HAP-1 (cell line): Measurements from ENCODE around the gene FAM151B.
"Not testable (repeated sequence)": the region's sequence is repeated elsewhere in the genome, so short reads cannot be mapped to it uniquely, and the experiment has no call there.

Experiments used
- DNase-seq, 2 experiments: peaks; one replicate each; pipeline ENCODE4 v3.0.0-alpha.2; 2016 to 2020; ENCODE audit warnings: low spot score in 2 of 2
- H3K27me3 ChIP-seq: fragments of 250-450 bp; sonication (Bioruptor Pico); 2 replicates; pipeline ENCODE4 v1.5.1; 2020; ENCODE audit warnings: low read depth, mild to moderate bottlenecking, moderate library complexity
- H3K36me3 ChIP-seq: fragments of 250-450 bp; sonication (Bioruptor Pico); replicated peaks from 2 replicates; pipeline ENCODE4 v1.5.1; 2020; ENCODE audit warnings: mild to moderate bottlenecking
- H3K4me1 ChIP-seq: fragments of 250-450 bp; sonication (Bioruptor Pico); 2 replicates; pipeline ENCODE4 v1.5.1; 2020; ENCODE audit warnings: mild to moderate bottlenecking
- H3K4me3 ChIP-seq: fragments of 250-450 bp; sonication (Bioruptor Pico); 2 replicates; pipeline ENCODE4 v1.5.1; 2020; ENCODE audit warnings: mild to moderate bottlenecking, moderate library complexity
- H3K9me3 ChIP-seq: fragments of 250-450 bp; sonication (Bioruptor Pico); 2 replicates; pipeline ENCODE4 v1.5.1; 2020; ENCODE audit warnings: mild to moderate bottlenecking, moderate library complexity
- in situ Hi-C: fragments of 300-500 bp; cut with MboI; formaldehyde crosslinking; loops from 3 replicates; pipeline ENCODE4 v1.14.3; 2020; ENCODE audit warnings: low sequenced_read_pairs, inconsistent platforms, mixed read lengths

FAM151B gene

GRCh38 chr5:80481019-80481893 lies 6.6 kb upstream of the FAM151B start:
- Histone ChIP-seq H3K27me3 (no peaks in the 10 kb centered on the region), H3K36me3 (no peaks in the 10 kb centered on the region; the same call in none of the 2 replicates), H3K4me1 (peaks cover 2% of the 10 kb centered on the region), H3K9me3 (no peaks in the 10 kb centered on the region), H3K4me3 (no peak overlapping the region)
- in situ Hi-C loops: loop anchor here (10.0 kb wide), 1 partner anchor 194 kb away; no protein-coding TSS in a partner anchor
- peak; percentile 64 to 70 for DNase-seq

GRCh38 chr5:80482578-80482977 lies 5.3 kb upstream of the FAM151B start:
- H3K4me1 ChIP-seq: peaks cover 7% of the 10 kb centered on the region
- no peaks in the 10 kb centered on the region for H3K9me3 ChIP-seq
- no peaks in the 10 kb centered on the region; the same call in 1 of the 2 replicates for H3K36me3 ChIP-seq
- DNase-seq: no peak
- H3K4me3 ChIP-seq: no peak overlapping the region
- in situ Hi-C loops: loop anchor here (10.0 kb wide), 1 partner anchor 192 kb away; no protein-coding TSS in a partner anchor
- H3K27me3 ChIP-seq: no peaks in the 10 kb centered on the region

DNA sequence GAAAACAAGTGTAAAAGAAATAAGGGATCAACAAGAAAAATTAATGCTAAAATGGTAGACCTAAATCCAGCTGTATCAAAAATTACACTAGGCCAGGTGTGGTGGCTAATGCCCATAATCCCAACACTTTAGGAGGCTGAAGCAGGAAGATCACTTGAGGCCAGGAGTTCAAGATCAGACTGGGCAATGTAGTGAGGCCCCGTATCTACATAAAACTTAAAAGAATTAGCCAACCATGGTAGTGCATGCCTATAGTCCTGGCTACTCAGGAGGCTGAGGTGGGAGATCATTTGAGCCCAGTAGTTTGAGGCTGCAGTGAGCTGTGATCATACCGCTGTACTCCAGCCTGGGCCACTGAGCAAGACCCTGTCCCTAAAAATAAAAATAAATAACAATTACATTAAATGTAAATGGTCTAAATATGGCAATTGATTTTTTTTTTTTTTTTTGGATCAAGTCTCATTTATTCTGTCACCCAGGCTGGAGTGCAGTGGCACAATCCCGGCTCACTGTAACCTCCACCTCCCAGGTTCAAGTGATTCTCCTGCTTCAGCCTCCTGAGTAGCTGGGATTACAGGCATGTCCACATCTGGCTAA lies 4.2 kb upstream of the FAM151B start:
- DNase-seq: no peak
- in situ Hi-C loops: loop anchor here (10.0 kb wide), 1 partner anchor 191 kb away; no protein-coding TSS in a partner anchor
- Histone ChIP-seq H3K27me3 (no peaks in the 10 kb centered on the region), H3K4me3 (no peak overlapping the region), H3K4me1 (peaks cover 10% of the 10 kb centered on the region), H3K9me3 (no peaks in the 10 kb centered on the region), H3K36me3 (no peaks in the 10 kb centered on the region; the same call in 1 of the 2 replicates)

DNA sequence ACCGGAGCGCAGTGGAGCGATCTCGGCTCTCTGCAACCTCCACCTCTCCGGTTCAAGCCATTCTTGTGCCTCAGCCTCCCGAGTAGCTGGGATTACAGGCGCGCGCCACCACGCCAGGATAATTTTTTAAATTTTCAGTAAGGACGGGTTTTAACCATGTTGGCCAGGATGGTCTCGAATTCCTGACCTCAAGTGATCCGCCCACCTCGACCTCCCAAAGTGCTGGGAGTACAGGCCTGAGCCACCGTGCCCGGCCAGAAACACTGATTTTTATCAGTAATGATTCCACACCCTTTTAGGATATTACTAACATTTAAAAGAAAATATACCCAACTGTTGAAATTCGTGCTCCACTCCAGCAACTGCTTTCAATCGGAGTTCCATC lies 464 bp upstream of the FAM151B start:
- DNase-seq: no peak
- Histone ChIP-seq H3K36me3 (no peaks in the 10 kb centered on the region), H3K4me1 (peaks cover 11% of the 10 kb centered on the region), H3K4me3 (peak overlapping the region; percentile 39), H3K9me3 (no peaks in the 10 kb centered on the region), H3K27me3 (no peaks in the 10 kb centered on the region)
- in situ Hi-C loops: loop anchor here (10.0 kb wide), 1 partner anchor 187 kb away; no protein-coding TSS in a partner anchor

- Histone ChIP-seq H3K36me3 (no peaks in the 10 kb centered on the region), H3K4me1 (peaks cover 11% of the 10 kb centered on the region), H3K9me3 (no peaks in the 10 kb centered on the region), H3K4me3 (no peak overlapping the region), H3K27me3 (no peaks in the 10 kb centered on the region)
- no peak for DNase-seq
- in situ Hi-C loops: no loop called here
Measured at GRCh38 chr5:80491296-80491695, 3.4 kb downstream of the FAM151B start.

GRCh38 chr5:80492741-80493140 lies 4.8 kb downstream of the FAM151B start:
- Histone ChIP-seq H3K4me3 (no peak overlapping the region), H3K36me3 (no peaks in the 10 kb centered on the region), H3K4me1 (peaks cover 6% of the 10 kb centered on the region), H3K27me3 (no peaks in the 10 kb centered on the region), H3K9me3 (no peaks in the 10 kb centered on the region)
- in situ Hi-C loops: no loop called here
- no peak for DNase-seq

GRCh38 chr5:80493443-80493842 lies 5.5 kb downstream of the FAM151B start:
- H3K36me3 ChIP-seq, H3K9me3 ChIP-seq, in situ Hi-C loops, DNase-seq, H3K27me3 ChIP-seq, H3K4me1 ChIP-seq, H3K4me3 ChIP-seq: not testable (repeated sequence)

GRCh38 chr5:80495891-80496290 lies 8.0 kb downstream of the FAM151B start:
- H3K4me1 ChIP-seq: no peaks in the 10 kb centered on the region
- in situ Hi-C loops: no loop called here

DNA sequence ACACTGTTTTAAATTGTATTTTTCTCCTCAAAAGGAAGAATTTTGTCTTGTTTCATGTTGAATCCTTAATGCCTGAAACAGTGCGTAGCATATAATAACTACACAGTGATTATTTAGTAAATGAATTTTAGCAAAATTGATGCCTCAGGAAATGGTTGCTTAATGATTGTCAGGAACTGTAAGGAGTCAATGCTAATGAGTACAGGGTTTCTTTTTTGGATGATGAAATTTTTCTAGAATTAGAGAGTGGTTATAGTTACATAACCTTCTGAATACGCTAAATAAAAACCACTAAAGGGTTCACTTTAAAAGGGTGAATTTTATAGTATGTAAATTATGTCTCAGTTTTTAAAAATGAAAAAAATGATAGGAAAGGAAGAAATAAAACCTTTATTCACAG lies 14.9 kb downstream of the FAM151B start:
- no peak for DNase-seq
- H3K36me3 ChIP-seq: no peaks in the 10 kb centered on the region
- H3K9me3 ChIP-seq: no peaks in the 10 kb centered on the region
- H3K27me3 ChIP-seq: no peaks in the 10 kb centered on the region
- in situ Hi-C loops: no loop called here
- no peak overlapping the region for H3K4me3 ChIP-seq
- H3K4me1 ChIP-seq: no peaks in the 10 kb centered on the region

More at GRCh38 chr5:80495891-80496290, 8.0 kb downstream of the FAM151B start:
- DNase-seq: no peak
- H3K36me3 ChIP-seq: no peaks in the 10 kb centered on the region
- H3K4me3 ChIP-seq: no peak overlapping the region
- no peaks in the 10 kb centered on the region for H3K9me3 ChIP-seq
- H3K27me3 ChIP-seq: no peaks in the 10 kb centered on the region

- Histone ChIP-seq H3K9me3 (no peaks in the 10 kb centered on the region), H3K4me3 (no peak overlapping the region), H3K4me1 (no peaks in the 10 kb centered on the region), H3K27me3 (no peaks in the 10 kb centered on the region), H3K36me3 (no peaks in the 10 kb centered on the region)
- in situ Hi-C loops: no loop called here
- DNase-seq: no peak
Measured at GRCh38 chr5:80503641-80504040, 15.7 kb downstream of the FAM151B start.

DNA sequence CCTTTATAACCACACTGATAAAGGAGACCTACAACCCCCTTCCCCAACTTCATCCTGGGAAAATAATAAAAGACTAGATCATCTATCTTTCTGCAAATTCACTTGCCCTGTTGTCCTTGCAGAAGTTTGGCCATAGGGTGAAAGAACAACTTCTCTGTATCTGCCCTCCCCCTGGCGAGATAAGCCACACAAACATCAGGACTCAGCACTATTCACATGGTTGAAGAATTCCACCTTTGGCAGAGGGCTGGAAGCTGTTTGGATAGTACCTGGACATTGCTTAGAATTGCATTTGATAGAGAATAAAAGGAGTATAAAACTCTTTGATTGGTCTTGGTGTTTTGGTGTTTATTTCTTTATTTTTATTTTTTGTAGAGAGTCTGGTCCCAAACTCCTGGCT lies 16.9 kb downstream of the FAM151B start:
- H3K4me3 ChIP-seq: no peak overlapping the region
- H3K4me1 ChIP-seq: no peaks in the 10 kb centered on the region
- no peak for DNase-seq
- in situ Hi-C loops: no loop called here
- H3K27me3 ChIP-seq: no peaks in the 10 kb centered on the region
- H3K36me3 ChIP-seq: no peaks in the 10 kb centered on the region
- H3K9me3 ChIP-seq: no peaks in the 10 kb centered on the region

- in situ Hi-C loops: no loop called here
Measured at GRCh38 chr5:80507663-80508062, 19.8 kb downstream of the FAM151B start.

DNA sequence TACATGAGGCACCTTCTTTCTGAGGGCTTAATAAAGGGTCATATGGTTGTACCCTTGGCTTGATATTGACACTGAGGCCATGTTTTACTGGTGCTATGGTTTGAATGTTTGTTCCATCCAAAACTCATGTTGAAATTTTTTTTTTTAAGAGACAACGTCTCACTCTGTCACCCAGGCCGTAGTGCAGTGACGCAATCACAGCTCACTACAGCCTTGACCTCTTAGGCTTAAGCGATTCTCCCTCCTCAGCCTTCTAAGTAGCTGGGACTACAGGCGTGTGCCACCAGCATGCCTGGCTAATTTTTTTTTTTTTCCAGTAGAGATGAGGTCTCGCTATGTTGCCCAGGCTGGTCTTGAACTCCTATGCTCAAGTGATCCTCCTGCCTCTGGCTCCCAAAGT lies 20.9 kb downstream of the FAM151B start:
- Histone ChIP-seq H3K36me3 (no peaks in the 10 kb centered on the region), H3K27me3 (no peaks in the 10 kb centered on the region), H3K4me3 (no peak overlapping the region), H3K9me3 (no peaks in the 10 kb centered on the region), H3K4me1 (no peaks in the 10 kb centered on the region)
- in situ Hi-C loops: no loop called here
- no peak for DNase-seq

More at GRCh38 chr5:80507663-80508062, 19.8 kb downstream of the FAM151B start:
- no peaks in the 10 kb centered on the region for H3K36me3 ChIP-seq
- no peak for DNase-seq
- H3K4me1 ChIP-seq: no peaks in the 10 kb centered on the region
- no peak overlapping the region for H3K4me3 ChIP-seq
- H3K9me3 ChIP-seq: no peaks in the 10 kb centered on the region
- no peaks in the 10 kb centered on the region for H3K27me3 ChIP-seq

- Histone ChIP-seq H3K4me1 (no peaks in the 10 kb centered on the region), H3K4me3 (no peak overlapping the region), H3K9me3 (no peaks in the 10 kb centered on the region), H3K27me3 (no peaks in the 10 kb centered on the region), H3K36me3 (no peaks in the 10 kb centered on the region)
- DNase-seq: no peak
- in situ Hi-C loops: no loop called here
Measured at GRCh38 chr5:80509362-80509761, 21.5 kb downstream of the FAM151B start.
